ENCODE measurements around the gene LGALS7. TPM values are rescaled to one million over a fixed set of nuclear protein-coding genes. Genes with fewer than 3 reads are reported as not detected.
A peak's percentile ranks its signal among the peaks of the same experiment; 100 is the strongest.

LGALS7 gene
- total RNA-seq, 1 donor from 2014 or later: not detected

DNA sequence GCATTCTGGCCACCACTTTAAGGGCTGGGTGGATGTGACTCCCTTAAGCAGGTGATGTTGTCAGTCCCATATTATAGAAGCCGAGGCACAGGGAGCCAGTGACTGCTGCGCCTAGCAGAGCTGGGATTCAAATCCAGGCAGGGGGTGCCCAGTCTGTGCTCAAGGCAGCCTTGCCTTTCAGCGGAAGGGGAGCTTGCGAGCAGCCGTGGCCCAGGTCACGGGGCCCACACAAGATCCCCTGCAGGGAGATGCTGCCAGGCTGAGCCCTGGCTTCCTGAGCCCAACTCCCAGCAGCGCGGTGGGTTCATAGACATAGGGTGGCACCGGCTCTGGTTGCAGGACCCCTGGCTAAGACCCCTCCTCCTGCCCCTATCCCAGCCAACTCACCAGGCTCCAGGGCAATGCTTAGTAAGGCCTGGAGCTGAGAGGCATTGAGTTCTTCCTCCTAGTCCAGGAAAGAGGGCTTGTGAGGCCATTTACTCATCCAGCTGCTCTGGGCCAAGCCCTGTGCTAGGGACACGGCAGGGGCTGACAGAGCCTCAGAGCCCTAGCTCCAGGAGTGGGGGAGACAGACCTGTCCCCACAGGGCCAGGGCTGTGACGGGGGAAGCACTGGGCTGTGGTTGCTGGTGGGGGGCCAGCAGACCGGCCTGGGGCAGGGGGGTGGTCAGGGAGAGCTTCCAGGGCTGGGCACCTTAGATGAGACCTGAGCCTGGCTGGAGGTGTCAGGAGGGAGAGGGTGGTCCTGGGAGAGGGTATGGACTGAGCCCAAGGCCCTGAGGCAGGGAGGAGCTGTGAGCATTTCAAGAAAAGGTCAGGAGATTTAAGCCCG, 38.7 kb downstream of the LGALS7 start:
- Mint-ChIP-seq H3K27ac (no peak overlapping the region), H3K4me1 (peaks cover 11% of the 10 kb centered on the region), H3K9me3 (no peaks in the 10 kb centered on the region), H3K4me3 (peak overlapping the region; percentile 77), H3K27me3 (ENCODE audit: insufficient read depth, low read depth) (peaks cover 11% of the 10 kb centered on the region), H3K36me3 (peaks cover 6% of the 10 kb centered on the region)
- peak; percentile 41 for DNase-seq (ENCODE audit: low spot score)
- Histone ChIP-seq H3K27ac (no peak overlapping the region), H4K20me1 (ENCODE audit: low read depth) (peaks cover 15% of the 10 kb centered on the region), H3K27me3 (peaks cover 22% of the 10 kb centered on the region), H3K79me2 (ENCODE audit: low read depth) (no peaks in the 10 kb centered on the region), H3K9ac (no peak overlapping the region), H3K9me3 (ENCODE audit: low read depth) (no peaks in the 10 kb centered on the region), H3K4me2 (peak overlapping the region; percentile 63), H3K4me1 (peaks cover 12% of the 10 kb centered on the region), H3K36me3 (no peaks in the 10 kb centered on the region), H3K4me3 (peak overlapping the region; percentile 38), H2AFZ (replicated peaks) (no peak overlapping the region), H3F3A (ENCODE audit: low read depth) (peaks cover 26% of the 10 kb centered on the region)
- TF ChIP-seq EZH2phosphoT487 (IDR thresholded peaks at IDR 0.05) (no peak), EZH2 (IDR thresholded peaks at IDR 0.05) (no peak), CTCF (IDR thresholded peaks at IDR 0.05) (no peak)

GRCh38 chr19:38734176-38734425, 39.2 kb downstream of the LGALS7 start:
- Histone ChIP-seq H3K9ac (no peak overlapping the region), H3F3A (ENCODE audit: low read depth) (peaks cover 26% of the 10 kb centered on the region), H3K4me3 (no peak overlapping the region), H3K36me3 (no peaks in the 10 kb centered on the region), H4K20me1 (ENCODE audit: low read depth) (peaks cover 15% of the 10 kb centered on the region), H3K27ac (no peak overlapping the region), H3K9me3 (ENCODE audit: low read depth) (no peaks in the 10 kb centered on the region), H3K4me1 (peaks cover 12% of the 10 kb centered on the region), H3K27me3 (peaks cover 22% of the 10 kb centered on the region), H3K4me2 (no peak overlapping the region), H3K79me2 (ENCODE audit: low read depth) (no peaks in the 10 kb centered on the region), H2AFZ (replicated peaks) (no peak overlapping the region)
- H3K4me1 Mint-ChIP-seq: peaks cover 12% of the 10 kb centered on the region
- TF ChIP-seq EZH2phosphoT487 (IDR thresholded peaks at IDR 0.05) (no peak), EZH2 (IDR thresholded peaks at IDR 0.05) (no peak), CTCF (IDR thresholded peaks at IDR 0.05) (no peak)
- peaks cover 11% of the 10 kb centered on the region for H3K27me3 Mint-ChIP-seq (ENCODE audit: insufficient read depth, low read depth)
- H3K27ac Mint-ChIP-seq: no peak overlapping the region
- DNase-seq (ENCODE audit: low spot score): no peak
- H3K9me3 Mint-ChIP-seq: no peaks in the 10 kb centered on the region
- H3K36me3 Mint-ChIP-seq: peaks cover 8% of the 10 kb centered on the region
- no peak overlapping the region for H3K4me3 Mint-ChIP-seq

DNA sequence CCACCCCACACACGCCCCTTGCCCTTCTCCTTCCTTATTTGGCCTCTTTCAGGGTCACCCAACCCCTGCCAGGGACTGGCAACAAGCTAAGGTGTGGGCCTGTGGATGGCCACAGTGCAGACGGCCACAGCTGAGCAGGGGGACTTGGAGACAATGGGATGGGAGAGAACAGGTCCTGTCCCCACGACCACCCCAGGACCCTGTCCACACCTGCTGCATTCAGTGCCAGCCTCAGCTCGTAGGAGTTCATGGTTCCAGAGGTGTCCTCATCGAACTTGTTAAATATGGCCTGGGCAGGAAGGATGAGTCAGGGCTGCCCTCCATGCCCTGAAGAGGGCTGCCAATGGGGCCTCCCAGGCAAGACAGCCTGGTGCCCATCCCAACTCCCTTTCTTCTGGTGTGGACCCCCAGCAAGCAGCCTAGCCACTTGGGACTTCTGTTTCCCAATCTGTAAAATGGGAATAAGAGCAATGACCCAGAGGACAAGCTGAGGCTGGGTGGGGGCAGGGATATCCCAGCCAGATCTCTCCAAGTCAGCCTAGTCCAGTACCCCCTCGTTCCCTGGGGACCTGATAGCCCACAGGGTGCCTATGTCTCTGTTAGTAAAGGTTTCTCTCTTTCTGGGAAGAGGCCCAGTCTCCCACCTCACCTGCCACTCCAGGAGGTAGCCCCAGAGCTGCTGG, 39.7 kb downstream of the LGALS7 start:
- H3K4me2 ChIP-seq: no peak overlapping the region
- H3K9ac ChIP-seq: no peak overlapping the region
- H3K36me3 Mint-ChIP-seq: peaks cover 8% of the 10 kb centered on the region
- H3K4me1 Mint-ChIP-seq: peaks cover 12% of the 10 kb centered on the region
- H3K9me3 Mint-ChIP-seq: no peaks in the 10 kb centered on the region
- peaks cover 22% of the 10 kb centered on the region for H3K27me3 ChIP-seq
- no peak overlapping the region for H3K4me3 Mint-ChIP-seq
- no peaks in the 10 kb centered on the region for H3K79me2 ChIP-seq (ENCODE audit: low read depth)
- H3K9me3 ChIP-seq (ENCODE audit: low read depth): no peaks in the 10 kb centered on the region
- H3K4me3 ChIP-seq: no peak overlapping the region
- no peak overlapping the region for H3K27ac ChIP-seq
- TF ChIP-seq EZH2 (IDR thresholded peaks at IDR 0.05) (no peak), CTCF (IDR thresholded peaks at IDR 0.05) (no peak), EZH2phosphoT487 (IDR thresholded peaks at IDR 0.05) (no peak)
- peaks cover 15% of the 10 kb centered on the region for H4K20me1 ChIP-seq (ENCODE audit: low read depth)
- H3K27me3 Mint-ChIP-seq (ENCODE audit: insufficient read depth, low read depth): peaks cover 11% of the 10 kb centered on the region
- peaks cover 26% of the 10 kb centered on the region for H3F3A ChIP-seq (ENCODE audit: low read depth)
- H3K4me1 ChIP-seq: peaks cover 12% of the 10 kb centered on the region
- no peak for DNase-seq (ENCODE audit: low spot score)
- no peaks in the 10 kb centered on the region for H3K36me3 ChIP-seq
- H3K27ac Mint-ChIP-seq: no peak overlapping the region
- no peak overlapping the region for H2AFZ ChIP-seq (replicated peaks)

All from neural progenitor cell (in vitro differentiated cells).